ENCODE results near the gene NDUFAF8.

NDUFAF8 gene

GRCh38 chr17:81274471-81274855, 35.3 kb downstream of the NDUFAF8 start:
- DNase-seq (ENCODE audit: low read depth), result no peak

DNA sequence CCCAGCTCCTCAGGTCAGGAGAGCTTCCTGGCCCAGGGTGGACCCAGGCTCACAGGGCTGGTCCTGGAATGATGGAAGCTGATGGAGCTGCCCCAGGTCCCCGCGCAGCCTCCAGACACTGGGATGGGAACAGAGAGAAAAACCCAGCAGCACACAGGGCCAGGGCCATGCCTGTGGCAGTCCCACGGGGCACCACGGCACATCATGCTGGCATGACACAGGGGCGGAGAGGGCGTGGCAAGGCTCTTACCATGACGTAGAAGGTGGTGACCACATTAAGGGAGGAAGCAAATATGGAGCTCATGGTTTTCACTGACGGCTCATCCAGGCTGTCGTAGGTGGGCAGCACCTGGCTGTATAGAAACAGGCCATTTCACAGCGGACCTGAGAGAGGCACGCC, 37.7 kb downstream of the NDUFAF8 start:
- DNase-seq (ENCODE audit: low read depth), result no peak

GRCh38 chr17:81277421-81277820, 38.3 kb downstream of the NDUFAF8 start:
- DNase-seq (ENCODE audit: low read depth), result no peak

DNA sequence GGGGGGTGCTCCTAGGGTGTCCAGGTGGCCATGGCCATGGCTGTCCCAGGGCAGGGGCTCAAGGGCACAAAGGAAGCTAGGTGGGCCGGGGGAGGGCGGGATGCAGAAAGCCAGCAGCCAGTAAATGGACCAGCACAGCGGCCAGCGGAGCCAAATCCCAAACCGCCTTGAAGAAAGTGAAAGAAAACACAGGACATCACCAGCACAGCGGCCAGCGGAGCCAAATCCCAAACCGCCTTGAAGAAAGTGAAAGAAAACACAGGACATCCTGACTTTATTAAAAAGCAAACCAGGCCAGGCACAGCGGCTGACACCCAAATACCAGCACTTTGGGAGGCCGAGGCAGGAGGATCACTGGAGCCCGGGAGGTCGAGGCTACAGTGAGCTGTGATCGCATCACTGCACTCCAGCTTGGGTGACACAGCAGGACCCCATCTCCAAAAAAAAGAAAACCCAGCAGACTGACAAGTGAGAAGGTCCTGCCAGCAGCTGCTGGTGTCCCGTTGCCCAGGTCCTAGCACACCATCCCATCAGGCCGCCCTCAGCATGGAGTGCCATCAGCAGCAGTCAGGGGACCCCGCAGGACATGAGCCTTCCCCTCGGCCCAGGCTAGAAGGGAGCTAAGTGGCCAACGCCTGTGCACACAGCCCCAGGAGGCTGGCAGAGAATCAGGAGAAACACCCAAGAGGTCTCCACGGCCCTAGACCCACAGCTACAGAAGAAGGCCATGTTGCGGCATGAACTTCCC, 39.0 kb downstream of the NDUFAF8 start:
- DNase-seq (ENCODE audit: low read depth), result no peak

DNA sequence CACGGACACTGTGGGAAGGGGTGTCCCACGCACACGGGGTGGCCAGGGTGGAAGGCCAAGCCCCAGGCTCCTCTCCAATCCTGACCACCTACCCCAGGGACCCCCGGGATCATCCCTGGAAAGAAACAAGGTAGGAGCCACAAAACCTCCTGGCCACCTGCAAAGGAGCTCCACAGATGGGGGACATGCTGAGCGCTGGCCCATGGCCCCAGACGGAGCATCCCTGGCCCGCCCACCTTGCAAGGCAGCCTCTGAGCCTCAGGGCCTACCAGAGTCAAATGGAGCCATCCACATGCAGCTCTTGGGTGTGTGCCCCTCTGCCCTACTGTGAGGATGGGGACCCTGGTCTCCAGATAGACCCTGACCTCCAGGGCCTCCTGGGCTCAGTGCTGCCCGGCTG, 39.7 kb downstream of the NDUFAF8 start:
- DNase-seq (ENCODE audit: low read depth), result no peak

- DNase-seq (ENCODE audit: low read depth), result no peak
Measured at GRCh38 chr17:81279278-81280275, 40.5 kb downstream of the NDUFAF8 start.

- DNase-seq (ENCODE audit: low read depth), result no peak
Measured at GRCh38 chr17:81280571-81280970, 41.5 kb downstream of the NDUFAF8 start.

GRCh38 chr17:81282141-81282540, 43.0 kb downstream of the NDUFAF8 start:
- DNase-seq (ENCODE audit: low read depth), result no peak

- DNase-seq (ENCODE audit: low read depth), result no peak
Measured at GRCh38 chr17:81282876-81283275, 43.8 kb downstream of the NDUFAF8 start.

DNA sequence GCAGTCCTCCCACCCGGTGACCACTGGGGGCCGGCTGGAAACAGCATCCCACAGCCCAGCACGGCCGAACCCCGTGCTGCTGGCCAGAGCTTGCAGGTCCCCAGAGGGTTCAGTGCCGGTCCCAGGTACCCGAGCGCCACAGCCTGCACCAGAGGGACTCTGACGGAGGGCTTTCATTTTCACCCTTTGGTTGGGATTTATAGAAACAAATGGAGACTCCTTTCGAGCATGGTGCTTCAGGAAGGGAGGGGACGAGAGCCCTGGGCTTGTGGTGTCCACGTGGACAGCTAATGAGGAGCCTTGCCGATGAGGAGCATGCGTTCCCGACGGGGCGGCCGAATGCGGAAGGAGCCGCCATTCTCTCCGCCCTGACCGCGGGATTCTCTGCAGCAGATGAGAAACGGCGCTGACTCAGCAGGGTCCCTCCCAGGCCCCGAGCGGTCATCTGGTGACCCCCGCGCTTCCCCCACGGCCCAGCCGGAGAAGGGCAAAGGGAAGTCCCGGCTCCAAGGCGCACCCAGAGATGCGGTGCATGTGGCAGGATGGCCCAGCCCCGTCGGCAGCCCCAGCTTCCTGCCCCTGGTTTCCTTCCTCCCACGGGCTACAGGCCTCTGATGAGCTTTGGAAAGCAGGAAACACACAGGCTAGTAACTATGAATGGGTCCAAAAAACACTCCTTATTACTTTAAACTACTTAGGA, 46.2 kb downstream of the NDUFAF8 start:
- peak; percentile 36 for DNase-seq (ENCODE audit: low read depth)

DNA sequence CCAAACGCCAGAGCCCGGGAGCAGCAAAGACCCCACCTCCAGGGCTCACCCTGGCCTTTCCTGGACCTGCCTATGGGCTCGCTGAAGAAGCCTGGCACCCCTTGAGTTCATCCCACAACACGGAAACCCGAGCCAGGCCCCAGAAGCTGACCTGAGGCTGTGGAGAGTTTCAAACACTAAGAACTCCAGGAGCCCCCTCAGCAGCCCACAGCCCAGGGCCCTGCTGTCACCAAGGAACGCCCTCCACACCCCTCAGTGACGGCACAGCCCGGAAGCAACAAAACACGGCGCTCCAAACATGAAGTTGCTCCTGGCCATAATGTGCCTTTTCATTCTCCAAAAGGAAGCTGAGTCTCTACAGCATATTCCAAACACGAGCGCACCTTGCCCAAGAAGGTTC, 46.8 kb downstream of the NDUFAF8 start:
- no peak for DNase-seq (ENCODE audit: low read depth)

GRCh38 chr17:81286491-81287145, 47.5 kb downstream of the NDUFAF8 start:
- DNase-seq (ENCODE audit: low read depth), result no peak

- DNase-seq (ENCODE audit: low read depth), result no peak
Measured at GRCh38 chr17:81287152-81287551, 48.0 kb downstream of the NDUFAF8 start.

GRCh38 chr17:81287741-81288430, 48.8 kb downstream of the NDUFAF8 start:
- DNase-seq (ENCODE audit: low read depth), result no peak

GRCh38 chr17:81288715-81289114, 49.6 kb downstream of the NDUFAF8 start:
- no peak for DNase-seq (ENCODE audit: low read depth)

DNA sequence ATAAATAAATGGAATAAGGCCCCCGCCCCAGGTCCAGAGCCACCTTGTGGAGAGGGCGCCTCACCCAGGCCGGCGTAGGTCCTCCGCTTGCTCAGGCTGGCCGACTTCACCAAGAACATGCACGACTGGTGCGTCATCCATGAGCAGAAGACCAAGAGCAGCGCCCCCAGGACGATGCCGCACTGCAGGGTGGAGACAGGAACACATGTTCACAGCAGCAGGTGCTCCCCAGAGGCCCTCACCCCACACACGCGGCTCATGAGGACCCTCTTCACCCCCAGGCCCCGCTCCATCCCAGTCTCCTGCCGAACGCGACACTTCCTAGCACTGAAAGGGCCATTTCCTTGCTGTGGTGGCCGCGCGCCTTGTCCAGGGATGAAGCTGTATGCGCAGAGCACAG, 50.5 kb downstream of the NDUFAF8 start:
- DNase-seq (ENCODE audit: low read depth), result no peak

DNA sequence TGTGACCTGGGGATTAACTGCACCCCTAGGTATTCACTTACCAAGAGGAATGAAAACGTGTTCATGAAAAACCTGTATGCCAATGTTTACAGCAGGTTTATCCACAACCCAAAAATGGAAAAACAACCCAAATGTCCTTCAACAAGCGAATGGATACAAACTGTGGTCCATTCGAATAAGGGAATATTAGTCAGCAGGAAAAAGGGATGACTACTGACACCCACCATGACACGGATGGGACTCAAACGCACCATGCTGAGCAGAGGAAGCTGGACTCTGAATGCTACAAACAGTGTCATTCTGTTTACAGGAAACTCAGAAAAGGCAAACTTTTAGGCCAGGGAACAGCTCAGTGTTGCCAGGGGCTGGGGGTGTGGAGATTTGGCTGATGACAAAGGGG, 51.1 kb downstream of the NDUFAF8 start:
- no peak for DNase-seq (ENCODE audit: low read depth)
